ENCODE data around the gene GRHL1.

- TF ChIP-seq TAL1 (IDR thresholded peaks at IDR 0.05) (no peak), TAF1 (IDR thresholded peaks at IDR 0.05; ENCODE audit: control insufficient read depth, extremely low read depth, insufficient read depth, low read length, severe bottlenecking) (no peak), SMAD2 (IDR thresholded peaks at IDR 0.05; ENCODE audit: low read depth, low read length) (no peak), PHF20 (IDR thresholded peaks at IDR 0.05; ENCODE audit: partially characterized antibody) (no peak), RAD21 (CRISPR knock-in tag; conservative IDR thresholded peaks at IDR 0.05 in 1 of 2, IDR thresholded peaks at IDR 0.05 in 1 of 2) (no peak), SOX6 (IDR thresholded peaks at IDR 0.05) (no peak), EP300 (IDR thresholded peaks at IDR 0.05; ENCODE audit: low read length) (no peak), ZNF609 (CRISPR knock-in tag; IDR thresholded peaks at IDR 0.05; ENCODE audit: borderline replicate concordance) (no peak), NBN (IDR thresholded peaks at IDR 0.05; ENCODE audit: low read depth) (no peak), MTA1 (IDR thresholded peaks at IDR 0.05; ENCODE audit: borderline replicate concordance) (no peak), ARID1B (IDR thresholded peaks at IDR 0.05) (no peak), ZNF740 (CRISPR knock-in tag; IDR thresholded peaks at IDR 0.05) (no peak), ZNF740 (tag; IDR thresholded peaks at IDR 0.05) (no peak), GATA2 (CRISPR knock-in tag; IDR thresholded peaks at IDR 0.05) (no peak), SIN3B (IDR thresholded peaks at IDR 0.05; ENCODE audit: low read depth) (no peak)
Measured at GRCh38 chr2:9909106-9909505, 42.4 kb upstream of the GRHL1 start.

All from K562 (cell line).